H1 (cell line): ENCODE results near the gene TLR1. TPM values are rescaled to one million over a fixed set of nuclear protein-coding genes. Genes with fewer than 3 reads are reported as not detected.
A peak's percentile ranks its signal among the peaks of the same experiment; 100 is the strongest.

Source experiments
- CTCF ChIA-PET: fragments of 300-600 bp; sonication (Branson Sonifier 250); formaldehyde crosslinking; loops from one replicate; lab custom pipeline; 2021; ENCODE audit not compliant: partially characterized antibody; lab: Charles Lee
- POLR2A ChIA-PET: fragments of 300-600 bp; sonication (Branson Sonifier 250); formaldehyde crosslinking; loops from one replicate; lab custom pipeline; 2021; ENCODE audit warnings: inconsistent platforms; ENCODE audit not compliant: partially characterized antibody; lab: Charles Lee
- DNase-seq, 2 experiments: peaks; one replicate each; pipeline versions ENCODE4 v3.0.0 to v3.0.0-alpha.2; 2010 to 2022; ENCODE audit warnings: low spot score in 2 of 2, low read depth in 1 of 2, mixed read lengths in 1 of 2
- FAIRE-seq: peaks from 2 replicates; lab custom pipeline; 2011; peaks lifted over from hg19 to GRCh38; lab: Jason Lieb, UNC
- H2AFZ ChIP-seq: 2 replicates; pipeline ENCODE4 v1.8.1; 2012; ENCODE audit warnings: low read length, inconsistent platforms
- H2AK5ac ChIP-seq: 2 replicates; pipeline ENCODE4 v1.6.1; 2013; ENCODE audit warnings: low read depth, low read length
- H2BK120ac ChIP-seq: replicated peaks from 2 replicates; pipeline ENCODE3; 2013; ENCODE audit warnings: low read depth, low read length, inconsistent platforms
- H2BK12ac ChIP-seq: 2 replicates; pipeline ENCODE4 v1.6.1; 2013; ENCODE audit warnings: low read depth, low read length
- H2BK15ac ChIP-seq: 2 replicates; pipeline ENCODE4 v1.6.1; 2013; ENCODE audit warnings: low read length
- H2BK20ac ChIP-seq: 2 replicates; pipeline ENCODE4 v1.6.1; 2013; ENCODE audit warnings: low read length
- H2BK5ac ChIP-seq: 2 replicates; pipeline ENCODE4 v1.6.1; 2013; ENCODE audit warnings: low read depth, low read length
- H3K14ac ChIP-seq: 2 replicates; pipeline ENCODE4 v1.6.1; 2013; ENCODE audit warnings: inconsistent platforms; ENCODE audit not compliant: insufficient read length
- H3K18ac ChIP-seq: 2 replicates; pipeline ENCODE4 v1.6.1; 2013; ENCODE audit warnings: low read length; ENCODE audit errors: extremely low read depth
- H3K23ac ChIP-seq: 2 replicates; pipeline ENCODE4 v1.6.1; 2013; ENCODE audit warnings: inconsistent platforms; ENCODE audit not compliant: insufficient read length
- H3K23me2 ChIP-seq: 2 replicates; pipeline ENCODE4 v1.6.1; 2013; ENCODE audit warnings: low read depth, low read length
- H3K27ac ChIP-seq: 2 replicates; pipeline ENCODE4 v1.6.1; 2011; ENCODE audit warnings: low read depth, low read length, inconsistent platforms
- H3K27me3 ChIP-seq, 4 experiments: replicated peaks in 1 of 4; 1 replicate in 1 of 4; 2 replicates in 3 of 4; pipeline versions ENCODE4 v1.6.1 to v1.8.1; 2011 to 2013; ENCODE audit warnings: low read length in 3 of 4, mild to moderate bottlenecking in 3 of 4, inconsistent platforms in 2 of 4, mixed read lengths in 2 of 4, moderate library complexity in 1 of 4; ENCODE audit not compliant: control insufficient read depth in 3 of 4, insufficient read depth in 3 of 4; ENCODE audit errors: extremely low read depth in 1 of 4
- H3K36me3 ChIP-seq, 4 experiments: 2 replicates each; pipeline versions ENCODE4 v1.6.1 to v1.8.1; 2011 to 2013; ENCODE audit warnings: mild to moderate bottlenecking in 4 of 4, low read length in 3 of 4, moderate library complexity in 2 of 4, control low read depth in 1 of 4, inconsistent platforms in 1 of 4; ENCODE audit not compliant: insufficient read depth in 4 of 4, control insufficient read depth in 2 of 4
- H3K4ac ChIP-seq: replicated peaks from 2 replicates; pipeline ENCODE3; 2013; ENCODE audit warnings: low read length, low read depth, mixed read lengths, inconsistent platforms; ENCODE audit not compliant: insufficient read length
- H3K4me1 ChIP-seq, 4 experiments: replicated peaks in 1 of 4; 1 replicate in 1 of 4; 2 replicates in 3 of 4; pipeline versions ENCODE4 v1.6.1 to v1.8.1; 2011 to 2013; ENCODE audit warnings: low read length in 3 of 4, inconsistent platforms in 2 of 4, mixed read lengths in 1 of 4; ENCODE audit not compliant: insufficient read depth in 4 of 4, control insufficient read depth in 3 of 4
- H3K4me2 ChIP-seq, 2 experiments: 2 replicates each; pipeline versions ENCODE4 v1.6.1 to v1.8.1; 2011 to 2013; ENCODE audit warnings: low read depth in 2 of 2, low read length in 2 of 2, control low read depth in 1 of 2, inconsistent platforms in 1 of 2, mild to moderate bottlenecking in 1 of 2; ENCODE audit not compliant: insufficient read depth in 1 of 2
- H3K4me3 ChIP-seq, 4 experiments: fragments of 200-600, 300-600 bp in 1 of 4; sonication (generic), shearing (Covaris generic), sonication (Bioruptor Twin) in 1 of 4; 2 replicates each; pipeline versions ENCODE4 v1.5.1 to v1.8.1; 2011 to 2016; ENCODE audit warnings: low read length in 4 of 4, low read depth in 3 of 4, control low read depth in 2 of 4, inconsistent platforms in 2 of 4, mild to moderate bottlenecking in 2 of 4, mixed read lengths in 1 of 4, moderate library complexity in 1 of 4; ENCODE audit not compliant: insufficient read depth in 2 of 4; ENCODE audit errors: extremely low read depth in 1 of 4
- H3K56ac ChIP-seq: replicated peaks from 2 replicates; pipeline ENCODE3; 2013; ENCODE audit warnings: low read depth, mild to moderate bottlenecking, mixed read lengths, low read length, inconsistent platforms; ENCODE audit not compliant: insufficient read length
- H3K79me1 ChIP-seq: 2 replicates; pipeline ENCODE4 v1.6.1; 2013; ENCODE audit warnings: low read depth, low read length, control low read depth
- H3K79me2 ChIP-seq, 2 experiments: 2 replicates each; pipeline versions ENCODE4 v1.6.1 to v1.8.1; 2012 to 2013; ENCODE audit warnings: low read length in 2 of 2, mild to moderate bottlenecking in 2 of 2, inconsistent platforms in 1 of 2; ENCODE audit not compliant: insufficient read depth in 2 of 2, control insufficient read depth in 1 of 2
- H3K9ac ChIP-seq, 4 experiments: replicated peaks in 1 of 4; 1 replicate in 1 of 4; 2 replicates in 3 of 4; pipeline versions ENCODE4 v1.6.1 to v1.8.1; 2011 to 2013; ENCODE audit warnings: low read depth in 3 of 4, low read length in 3 of 4, control low read depth in 2 of 4, mild to moderate bottlenecking in 2 of 4, moderate library complexity in 2 of 4, inconsistent platforms in 1 of 4; ENCODE audit errors: extremely low read depth in 1 of 4
- H3K9me3 ChIP-seq, 2 experiments: 2 replicates each; pipeline versions ENCODE4 v1.6.1 to v1.8.1; 2012 to 2013; ENCODE audit warnings: mild to moderate bottlenecking in 2 of 2, moderate library complexity in 2 of 2, control low read depth in 1 of 2, inconsistent platforms in 1 of 2, low read depth in 1 of 2, low read length in 1 of 2, mixed read lengths in 1 of 2; ENCODE audit not compliant: insufficient read depth in 2 of 2
- H4K20me1 ChIP-seq, 2 experiments: replicated peaks in 1 of 2; 2 replicates each; pipeline versions ENCODE3 to v1.8.1; 2011 to 2013; ENCODE audit warnings: inconsistent platforms in 2 of 2, low read length in 2 of 2, mild to moderate bottlenecking in 1 of 2; ENCODE audit not compliant: insufficient read depth in 2 of 2, control insufficient read depth in 1 of 2
- H4K5ac ChIP-seq: 2 replicates; pipeline ENCODE4 v1.6.1; 2013; ENCODE audit warnings: low read length, low read depth, mixed read lengths, inconsistent platforms; ENCODE audit not compliant: insufficient read length
- H4K8ac ChIP-seq: 2 replicates; pipeline ENCODE4 v1.8.0; 2013; ENCODE audit warnings: mild to moderate bottlenecking, moderate library complexity, low read length, inconsistent platforms; ENCODE audit not compliant: insufficient read depth; ENCODE audit errors: extremely low read depth
- H4K91ac ChIP-seq: replicated peaks from 2 replicates; pipeline ENCODE3; 2013; ENCODE audit warnings: low read length, mixed read lengths, inconsistent platforms; ENCODE audit not compliant: insufficient read length
- FOSL1 ChIP-seq: IDR thresholded peaks from 2 replicates; pipeline ENCODE4 v1.6.1; 2011; ENCODE audit warnings: mild to moderate bottlenecking, low read depth, low read length, moderate library complexity; ENCODE audit not compliant: insufficient read depth
- RAD21 ChIP-seq, 2 experiments: IDR thresholded peaks in 1 of 2; conservative IDR thresholded peaks in 1 of 2; 2 replicates each; pipeline ENCODE4 v1.6.1; 2011; ENCODE audit warnings: low read depth in 2 of 2, low read length in 2 of 2, improper control_type of control experiment in 1 of 2, inconsistent platforms in 1 of 2, mild to moderate bottlenecking in 1 of 2, moderate library complexity in 1 of 2
- WGBS, 2 experiments: shearing (Covaris generic) in 1 of 2; methylation state at CpG; one replicate each; pipeline versions ENCODE4 v1.1.6 to v1.1.7; 2013 to 2015; ENCODE audit warnings: low lambda C conversion rate in 2 of 2, mixed read lengths in 2 of 2, inconsistent platforms in 1 of 2, low coverage in 1 of 2, missing lambda C conversion rate in 1 of 2; ENCODE audit not compliant: insufficient replicate concordance in 2 of 2, insufficient coverage in 1 of 2, insufficient read length in 1 of 2; ENCODE audit errors: extremely low coverage in 1 of 2, missing lambda C conversion rate in 1 of 2; 5-methylcytosine and 5-hydroxymethylcytosine counted together
- polyA plus RNA-seq, 7 experiments: library from polyadenylated mRNA; depleted of rRNA in 3 of 7; stranded (reverse) in 5 of 7; unstranded in 2 of 7; fragments of >200 nt in 5 of 7; fragments of 200-250 nt in 2 of 7; gene quantifications; 1 replicate in 5 of 7; 2 replicates in 1 of 7; 4 replicates in 1 of 7; pipeline versions ENCODE4 v1.2.1 to v1.2.3, GENCODE V29; 2011 to 2013; ENCODE audit warnings: missing spikeins in 2 of 7, mixed read lengths in 2 of 7
- total RNA-seq: library from RNA; stranded (reverse); fragmentation: NEBNext Ultra II Directional; extraction: Animal tissue kit (Norgen Biotek cat#: 25700); gene quantifications from 2 replicates; pipeline ENCODE4 v1.2.1, GENCODE V29; 2021
- TF ChIP-seq, protein P1 (sequence below), 3 experiments: IDR thresholded peaks; 1 replicate in 2 of 3; 2 replicates in 1 of 3; pipeline versions ENCODE4 v1.5.1 to v1.6.1; 2011; ENCODE audit warnings: low read length in 3 of 3, mild to moderate bottlenecking in 3 of 3, inconsistent platforms in 2 of 3, low read depth in 1 of 3, moderate library complexity in 1 of 3; ENCODE audit not compliant: insufficient read depth in 1 of 3; ENCODE audit errors: control extremely low read depth in 1 of 3

The TLR1 gene
- total and polyA plus RNA-seq, 2 of the 8 experiments (the other 6 are each of a cell fraction or from before 2014, with no cell fraction given) = not detected

DNA sequence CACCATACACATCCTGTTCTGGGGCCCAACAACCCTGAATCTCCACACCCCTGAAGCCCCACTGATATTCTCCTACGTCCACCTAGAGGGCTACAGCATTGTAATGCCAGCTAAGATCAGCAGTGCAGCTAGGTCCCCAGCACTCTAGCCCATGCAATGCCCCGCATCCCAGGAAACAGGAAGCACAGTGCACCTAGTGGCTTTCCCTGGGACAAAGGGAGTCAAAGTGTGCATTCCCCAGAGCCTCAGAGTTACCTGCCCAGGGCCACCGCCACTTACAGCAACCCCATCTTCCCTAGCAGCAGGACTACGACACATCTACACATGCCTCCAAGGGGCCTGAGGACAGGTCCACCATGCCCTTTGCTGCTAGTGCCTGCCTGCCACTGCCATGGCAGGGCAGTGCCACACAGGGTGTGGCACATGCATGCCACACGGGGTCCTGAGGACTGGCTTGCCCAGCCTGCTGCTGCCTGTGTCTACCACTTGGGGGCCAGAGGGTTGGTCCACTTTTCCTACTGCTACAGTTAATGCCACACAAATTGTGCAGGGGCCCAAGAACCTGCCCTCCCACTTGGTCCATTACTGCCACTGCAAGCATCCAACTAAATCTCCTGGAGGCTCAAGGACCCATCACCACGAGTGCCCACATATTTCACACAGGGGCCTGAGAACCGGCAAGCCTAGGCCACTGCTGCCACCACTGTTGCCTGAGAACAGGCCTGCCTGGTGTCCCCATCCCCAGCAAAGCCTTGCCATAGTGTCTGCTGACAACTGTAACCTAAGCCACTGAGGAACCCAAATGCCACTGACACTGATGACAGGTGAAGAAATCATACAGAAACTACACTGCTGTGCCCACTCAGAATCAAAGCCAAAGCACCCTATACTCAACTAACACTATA is 28.3 kb upstream of the TLR1 start:
- TF ChIP-seq FOSL1 (no peak), RAD21 (IDR thresholded peaks at IDR 0.05 in 1 of 2, conservative IDR thresholded peaks at IDR 0.05 in 1 of 2; ENCODE audit: low read depth in 2 of 2, low read length in 2 of 2) (peak; percentile 8 to 25; a peak in 1 of 4 replicates)
- TF ChIP-seq, protein P1, sequence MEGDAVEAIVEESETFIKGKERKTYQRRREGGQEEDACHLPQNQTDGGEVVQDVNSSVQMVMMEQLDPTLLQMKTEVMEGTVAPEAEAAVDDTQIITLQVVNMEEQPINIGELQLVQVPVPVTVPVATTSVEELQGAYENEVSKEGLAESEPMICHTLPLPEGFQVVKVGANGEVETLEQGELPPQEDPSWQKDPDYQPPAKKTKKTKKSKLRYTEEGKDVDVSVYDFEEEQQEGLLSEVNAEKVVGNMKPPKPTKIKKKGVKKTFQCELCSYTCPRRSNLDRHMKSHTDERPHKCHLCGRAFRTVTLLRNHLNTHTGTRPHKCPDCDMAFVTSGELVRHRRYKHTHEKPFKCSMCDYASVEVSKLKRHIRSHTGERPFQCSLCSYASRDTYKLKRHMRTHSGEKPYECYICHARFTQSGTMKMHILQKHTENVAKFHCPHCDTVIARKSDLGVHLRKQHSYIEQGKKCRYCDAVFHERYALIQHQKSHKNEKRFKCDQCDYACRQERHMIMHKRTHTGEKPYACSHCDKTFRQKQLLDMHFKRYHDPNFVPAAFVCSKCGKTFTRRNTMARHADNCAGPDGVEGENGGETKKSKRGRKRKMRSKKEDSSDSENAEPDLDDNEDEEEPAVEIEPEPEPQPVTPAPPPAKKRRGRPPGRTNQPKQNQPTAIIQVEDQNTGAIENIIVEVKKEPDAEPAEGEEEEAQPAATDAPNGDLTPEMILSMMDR (IDR thresholded peaks at IDR 0.05; ENCODE audit: control extremely low read depth in 1 of 3, insufficient read depth in 1 of 3, low read depth in 1 of 3, low read length in 3 of 3) = peak; percentile 54 to 68 (median 64)
- no peak overlapping the region for H3K27ac ChIP-seq
- no peak overlapping the region for H3K4me3 ChIP-seq
- H3K9me3 ChIP-seq = no peaks in the 10 kb centered on the region
- CTCF ChIA-PET = interaction anchor here (0.7 to 2.8 kb wide), 10 partner anchors 11 to 454 kb away, joined by 3 to 10 read pairs (median 4); partner anchors contain the start of genes TLR10 and TLR6
- no peaks in the 10 kb centered on the region for H3K36me3 ChIP-seq
- no peak overlapping the region; a peak in 1 of 7 replicates for H3K9ac ChIP-seq
- H2BK120ac ChIP-seq = no peak overlapping the region
- no peak overlapping the region for H4K8ac ChIP-seq
- H2BK15ac ChIP-seq = no peak overlapping the region
- H3K4me1 ChIP-seq = no peaks in the 10 kb centered on the region
- H3K27me3 ChIP-seq = no peaks in the 10 kb centered on the region
- 95% methylated on average over 7 of the region's 7 CpGs; no CpG with 5 or more reads in 1 of the 2 experiments for WGBS, 2 experiments
- H2AK5ac ChIP-seq = no peak overlapping the region
- H3K79me1 ChIP-seq = no peaks in the 10 kb centered on the region
- H4K20me1 ChIP-seq = no peaks in the 10 kb centered on the region
- H2BK12ac ChIP-seq = no peak overlapping the region
- FAIRE-seq = no peak
- no peaks in the 10 kb centered on the region for H3K79me2 ChIP-seq
- no peak overlapping the region for H2BK5ac ChIP-seq
- no peak overlapping the region for H4K5ac ChIP-seq
- no peak overlapping the region for H3K4me2 ChIP-seq
- H3K14ac ChIP-seq = no peak overlapping the region
- no peak overlapping the region for H2BK20ac ChIP-seq
- no peak overlapping the region for H3K23ac ChIP-seq
- peak in 1 of 2 experiments; percentile 52 for DNase-seq
- H3K18ac ChIP-seq = no peak overlapping the region
- no peak overlapping the region for H3K4ac ChIP-seq
- POLR2A ChIA-PET = no interaction called here
- H3K23me2 ChIP-seq = no peaks in the 10 kb centered on the region
- peak overlapping the region; percentile 36 for H3K56ac ChIP-seq
- no peak overlapping the region for H4K91ac ChIP-seq
- no peak overlapping the region for H2AFZ ChIP-seq
